ENCODE data around the gene ONECUT3. TPM values are rescaled to one million over a fixed set of nuclear protein-coding genes. Genes with fewer than 3 reads are reported as not detected.

Gene ONECUT3
- total RNA-seq, 1 experiment from 2014 or later: 20.0 TPM

GRCh38 chr19:1725100-1726064 lies 27.9 kb upstream of the ONECUT3 start:
- Mint-ChIP-seq H3K9me3 (ENCODE audit: low read depth, unreplicated experiment) (no peaks in the 10 kb centered on the region), H3K27ac (ENCODE audit: unreplicated experiment) (no peak overlapping the region), H3K4me3 (ENCODE audit: low read depth, unreplicated experiment) (peak overlapping the region; percentile 46), H3K36me3 (ENCODE audit: insufficient read depth, unreplicated experiment) (peaks cover 11% of the 10 kb centered on the region), H3K4me1 (ENCODE audit: low read depth, unreplicated experiment) (no peaks in the 10 kb centered on the region), H3K27me3 (ENCODE audit: unreplicated experiment) (peaks cover 3% of the 10 kb centered on the region)
- no TSS peak for BruUV-seq (replicated peaks)
- peak; percentile 75 for DNase-seq
- intact Hi-C loops (cut with micrococcal nuclease; ENCODE audit: unreplicated experiment): no loop called here
- CTCF ChIA-PET: interaction anchor here (0.7 kb wide), 1 partner anchor 41 kb away, joined by 3 read pairs; no protein-coding TSS in a partner anchor
- TF ChIP-seq, protein P1, sequence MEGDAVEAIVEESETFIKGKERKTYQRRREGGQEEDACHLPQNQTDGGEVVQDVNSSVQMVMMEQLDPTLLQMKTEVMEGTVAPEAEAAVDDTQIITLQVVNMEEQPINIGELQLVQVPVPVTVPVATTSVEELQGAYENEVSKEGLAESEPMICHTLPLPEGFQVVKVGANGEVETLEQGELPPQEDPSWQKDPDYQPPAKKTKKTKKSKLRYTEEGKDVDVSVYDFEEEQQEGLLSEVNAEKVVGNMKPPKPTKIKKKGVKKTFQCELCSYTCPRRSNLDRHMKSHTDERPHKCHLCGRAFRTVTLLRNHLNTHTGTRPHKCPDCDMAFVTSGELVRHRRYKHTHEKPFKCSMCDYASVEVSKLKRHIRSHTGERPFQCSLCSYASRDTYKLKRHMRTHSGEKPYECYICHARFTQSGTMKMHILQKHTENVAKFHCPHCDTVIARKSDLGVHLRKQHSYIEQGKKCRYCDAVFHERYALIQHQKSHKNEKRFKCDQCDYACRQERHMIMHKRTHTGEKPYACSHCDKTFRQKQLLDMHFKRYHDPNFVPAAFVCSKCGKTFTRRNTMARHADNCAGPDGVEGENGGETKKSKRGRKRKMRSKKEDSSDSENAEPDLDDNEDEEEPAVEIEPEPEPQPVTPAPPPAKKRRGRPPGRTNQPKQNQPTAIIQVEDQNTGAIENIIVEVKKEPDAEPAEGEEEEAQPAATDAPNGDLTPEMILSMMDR (IDR thresholded peaks at IDR 0.05; ENCODE audit: unreplicated experiment): no peak

- BruUV-seq (replicated peaks): no TSS peak
- Mint-ChIP-seq H3K27me3 (ENCODE audit: unreplicated experiment) (no peaks in the 10 kb centered on the region), H3K4me1 (ENCODE audit: low read depth, unreplicated experiment) (no peaks in the 10 kb centered on the region), H3K4me3 (ENCODE audit: low read depth, unreplicated experiment) (no peak overlapping the region), H3K9me3 (ENCODE audit: low read depth, unreplicated experiment) (no peaks in the 10 kb centered on the region), H3K36me3 (ENCODE audit: insufficient read depth, unreplicated experiment) (peaks cover 13% of the 10 kb centered on the region), H3K27ac (ENCODE audit: unreplicated experiment) (no peak overlapping the region)
- intact Hi-C loops (cut with micrococcal nuclease; ENCODE audit: unreplicated experiment): no loop called here
- DNase-seq: no peak
- TF ChIP-seq, protein P1 (IDR thresholded peaks at IDR 0.05; ENCODE audit: unreplicated experiment): no peak
- CTCF ChIA-PET: no interaction called here
Observed at GRCh38 chr19:1728816-1729567, 24.3 kb upstream of the ONECUT3 start.

GRCh38 chr19:1729568-1729925 lies 23.8 kb upstream of the ONECUT3 start:
- Mint-ChIP-seq H3K4me3 (ENCODE audit: low read depth, unreplicated experiment) (no peak overlapping the region), H3K27me3 (ENCODE audit: unreplicated experiment) (no peaks in the 10 kb centered on the region), H3K9me3 (ENCODE audit: low read depth, unreplicated experiment) (no peaks in the 10 kb centered on the region), H3K27ac (ENCODE audit: unreplicated experiment) (no peak overlapping the region), H3K4me1 (ENCODE audit: low read depth, unreplicated experiment) (no peaks in the 10 kb centered on the region), H3K36me3 (ENCODE audit: insufficient read depth, unreplicated experiment) (peaks cover 13% of the 10 kb centered on the region)
- no TSS peak for BruUV-seq (replicated peaks)
- TF ChIP-seq, protein P1 (IDR thresholded peaks at IDR 0.05; ENCODE audit: unreplicated experiment): no peak
- DNase-seq: no peak
- CTCF ChIA-PET: no interaction called here
- intact Hi-C loops (cut with micrococcal nuclease; ENCODE audit: unreplicated experiment): no loop called here

GRCh38 chr19:1730157-1730556 lies 23.1 kb upstream of the ONECUT3 start:
- TF ChIP-seq, protein P1 (IDR thresholded peaks at IDR 0.05; ENCODE audit: unreplicated experiment): no peak
- no peak overlapping the region for H3K27ac Mint-ChIP-seq (ENCODE audit: unreplicated experiment)
- peaks cover 8% of the 10 kb centered on the region for H3K36me3 Mint-ChIP-seq (ENCODE audit: insufficient read depth, unreplicated experiment)
- no peak overlapping the region for H3K4me3 Mint-ChIP-seq (ENCODE audit: low read depth, unreplicated experiment)
- no peaks in the 10 kb centered on the region for H3K27me3 Mint-ChIP-seq (ENCODE audit: unreplicated experiment)
- BruUV-seq (replicated peaks): no TSS peak
- intact Hi-C loops (cut with micrococcal nuclease; ENCODE audit: unreplicated experiment): no loop called here
- CTCF ChIA-PET: no interaction called here
- no peaks in the 10 kb centered on the region for H3K4me1 Mint-ChIP-seq (ENCODE audit: low read depth, unreplicated experiment)
- DNase-seq: no peak
- H3K9me3 Mint-ChIP-seq (ENCODE audit: low read depth, unreplicated experiment): no peaks in the 10 kb centered on the region

Measured in Calu3 (cell line).